ENCODE measurements around the gene RIN1. TPM values are rescaled to one million over a fixed set of nuclear protein-coding genes. Genes with fewer than 3 reads are reported as not detected.
A peak's percentile ranks its signal among the peaks of the same experiment; 100 is the strongest.

Gene RIN1
- total and polyA plus RNA-seq, 2 of the 13 experiments (the other 11 are each of a cell fraction or from before 2014, with no cell fraction given) = 2.4 to 4.1 TPM

DNA sequence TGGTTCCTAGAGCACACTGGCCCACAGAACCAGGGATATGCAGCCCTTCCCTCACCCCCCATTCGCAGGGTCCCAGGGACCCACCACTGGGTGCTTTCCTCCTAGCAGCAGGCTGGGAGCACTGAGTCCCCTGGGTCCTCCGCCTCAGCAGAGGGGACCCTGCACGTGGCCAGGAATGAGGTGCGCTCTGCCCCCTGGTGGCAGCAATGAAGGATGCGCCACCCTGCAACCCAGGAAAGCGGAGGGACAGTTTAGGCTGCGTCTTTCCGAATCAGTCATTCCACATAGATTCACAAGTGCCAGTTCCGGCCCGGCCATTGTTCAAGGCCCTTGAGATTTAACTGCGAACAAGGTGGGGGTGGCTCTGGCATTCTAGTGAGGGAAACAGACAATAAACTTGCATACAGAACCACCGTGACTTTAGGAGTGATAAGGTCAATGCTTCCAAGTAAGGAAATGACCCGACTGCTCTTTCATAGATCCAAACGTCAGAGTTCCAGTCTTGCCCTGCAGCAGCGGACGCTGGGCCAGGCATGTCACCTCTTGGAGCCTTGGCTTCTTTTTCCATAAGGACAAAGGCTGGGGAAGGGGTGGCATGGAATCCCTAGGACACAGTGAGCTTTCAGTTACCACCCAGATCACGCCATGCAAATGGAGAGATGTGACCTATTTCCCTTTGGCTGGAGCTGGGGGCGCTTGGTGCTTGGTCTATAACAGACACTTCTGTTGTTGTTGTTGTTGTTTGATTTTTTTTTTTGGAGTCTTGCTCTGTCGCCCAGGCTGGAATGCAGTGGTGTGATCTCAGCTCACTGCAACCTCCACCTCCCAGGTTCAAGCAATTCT is 7.7 kb downstream of the RIN1 start (continued):
- TF ChIP-seq PBX2 (CRISPR knock-in tag; IDR thresholded peaks at IDR 0.05) (no peak), KDM2A (CRISPR knock-in tag; IDR thresholded peaks at IDR 0.05; ENCODE audit: borderline replicate concordance, low read depth) (peak; percentile 90), ZNF275 (CRISPR knock-in tag; IDR thresholded peaks at IDR 0.05; ENCODE audit: borderline replicate concordance) (no peak), HNRNPLL (IDR thresholded peaks at IDR 0.05; ENCODE audit: low read depth, low read length, poor library complexity, severe bottlenecking) (no peak), TERF1 (CRISPR knock-in tag; IDR thresholded peaks at IDR 0.05) (no peak), MXI1 (IDR thresholded peaks at IDR 0.05; ENCODE audit: borderline replicate concordance, low read depth, low read length) (peak; percentile 92; the same call in 2 of the 3 replicates), ZFP36L2 (CRISPR knock-in tag; IDR thresholded peaks at IDR 0.05) (0 out of 2 replicates have a peak, but pooled peaks have one; percentile 65), ZNF83 (CRISPR knock-in tag; IDR thresholded peaks at IDR 0.05; ENCODE audit: borderline replicate concordance) (no peak), KDM3A (CRISPR knock-in tag; IDR thresholded peaks at IDR 0.05; ENCODE audit: low read depth) (peak; percentile 74; the same call in 1 of the 2 replicates), ZNF335 (CRISPR knock-in tag; IDR thresholded peaks at IDR 0.05) (peak; percentile 28; the same call in 1 of the 2 replicates), CBFB (CRISPR knock-in tag; IDR thresholded peaks at IDR 0.05) (peak; percentile 83; the same call in 1 of the 2 replicates), ATAD3A (CRISPR knock-in tag; IDR thresholded peaks at IDR 0.05) (no peak), GATA4 (IDR thresholded peaks at IDR 0.05; ENCODE audit: borderline replicate concordance, low read depth) (no peak), HMG20A (CRISPR knock-in tag; IDR thresholded peaks at IDR 0.05; ENCODE audit: borderline replicate concordance) (no peak), CEBPG (CRISPR knock-in tag; IDR thresholded peaks at IDR 0.05) (peak; percentile 39; the same call in 1 of the 2 replicates), HNF1B (CRISPR knock-in tag; IDR thresholded peaks at IDR 0.05) (peak; percentile 79), ZNF772 (CRISPR knock-in tag; IDR thresholded peaks at IDR 0.05) (no peak; the same call in 1 of the 2 replicates), U2AF1 (optimal IDR thresholded peaks at IDR 0.05; ENCODE audit: low read depth, low read length) (no peak), DRAP1 (CRISPR knock-in tag; IDR thresholded peaks at IDR 0.05) (peak; percentile 15; the same call in 1 of the 2 replicates)

All from HepG2 (cell line).